ENCODE measurements around the gene ULK4. TPM values are rescaled to one million over a fixed set of nuclear protein-coding genes. Genes with fewer than 3 reads are reported as not detected.

ULK4 gene
- total RNA-seq, 2 donors from 2014 or later, result 4.4 to 8.3 TPM

DNA sequence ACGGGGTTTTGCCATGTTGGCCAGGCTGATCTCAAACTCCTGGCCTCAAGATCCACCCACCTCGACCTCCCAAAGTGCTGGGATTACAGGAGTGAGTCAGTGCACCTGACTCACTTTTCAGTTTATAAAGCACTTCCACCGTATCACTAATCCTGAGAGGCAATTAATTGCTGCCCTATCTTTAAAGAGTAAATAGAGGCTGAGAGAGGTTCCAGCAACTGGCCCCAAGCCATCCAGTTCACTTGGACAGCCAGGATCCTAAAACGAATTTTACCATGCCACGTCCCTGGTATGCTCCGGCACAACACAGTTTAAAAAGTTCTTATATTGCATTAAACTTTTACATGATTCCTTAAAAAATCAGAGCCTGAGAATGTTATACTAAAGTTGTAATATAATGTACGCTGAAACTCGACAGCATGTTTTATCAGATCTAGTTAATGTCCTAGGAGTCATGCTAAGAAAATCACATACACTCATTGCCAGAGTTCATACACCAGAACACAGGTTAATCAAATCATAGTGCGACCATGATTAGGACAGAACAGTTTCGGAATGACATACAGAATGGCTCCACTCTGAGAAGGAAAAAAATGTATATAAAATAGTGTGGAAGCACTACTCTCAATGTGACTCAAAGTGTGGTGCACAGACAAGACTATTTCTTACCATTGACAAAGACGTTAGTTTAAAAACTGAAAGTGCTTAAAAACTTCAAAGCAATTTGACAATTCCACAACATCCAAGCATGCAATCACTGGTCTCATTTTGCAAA lies 125.4 kb downstream of the ULK4 start:
- DNase-seq, result no peak
- H3K27ac ChIP-seq, result no peak overlapping the region
- no peaks in the 10 kb centered on the region for H3K9me3 ChIP-seq
- TF ChIP-seq, protein P1, sequence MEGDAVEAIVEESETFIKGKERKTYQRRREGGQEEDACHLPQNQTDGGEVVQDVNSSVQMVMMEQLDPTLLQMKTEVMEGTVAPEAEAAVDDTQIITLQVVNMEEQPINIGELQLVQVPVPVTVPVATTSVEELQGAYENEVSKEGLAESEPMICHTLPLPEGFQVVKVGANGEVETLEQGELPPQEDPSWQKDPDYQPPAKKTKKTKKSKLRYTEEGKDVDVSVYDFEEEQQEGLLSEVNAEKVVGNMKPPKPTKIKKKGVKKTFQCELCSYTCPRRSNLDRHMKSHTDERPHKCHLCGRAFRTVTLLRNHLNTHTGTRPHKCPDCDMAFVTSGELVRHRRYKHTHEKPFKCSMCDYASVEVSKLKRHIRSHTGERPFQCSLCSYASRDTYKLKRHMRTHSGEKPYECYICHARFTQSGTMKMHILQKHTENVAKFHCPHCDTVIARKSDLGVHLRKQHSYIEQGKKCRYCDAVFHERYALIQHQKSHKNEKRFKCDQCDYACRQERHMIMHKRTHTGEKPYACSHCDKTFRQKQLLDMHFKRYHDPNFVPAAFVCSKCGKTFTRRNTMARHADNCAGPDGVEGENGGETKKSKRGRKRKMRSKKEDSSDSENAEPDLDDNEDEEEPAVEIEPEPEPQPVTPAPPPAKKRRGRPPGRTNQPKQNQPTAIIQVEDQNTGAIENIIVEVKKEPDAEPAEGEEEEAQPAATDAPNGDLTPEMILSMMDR (IDR thresholded peaks at IDR 0.05), result no peak
- intact Hi-C loops (cut with DNase I), result no loop called here
- H3K4me3 ChIP-seq, result no peak overlapping the region
- H3K27me3 ChIP-seq, result no peaks in the 10 kb centered on the region
- H3K9ac ChIP-seq (ENCODE audit: low read depth in 2 of 2, low read length in 2 of 2), result no peak overlapping the region
- no peaks in the 10 kb centered on the region for H3K36me3 ChIP-seq
- no peaks in the 10 kb centered on the region for H3K4me1 ChIP-seq

DNA sequence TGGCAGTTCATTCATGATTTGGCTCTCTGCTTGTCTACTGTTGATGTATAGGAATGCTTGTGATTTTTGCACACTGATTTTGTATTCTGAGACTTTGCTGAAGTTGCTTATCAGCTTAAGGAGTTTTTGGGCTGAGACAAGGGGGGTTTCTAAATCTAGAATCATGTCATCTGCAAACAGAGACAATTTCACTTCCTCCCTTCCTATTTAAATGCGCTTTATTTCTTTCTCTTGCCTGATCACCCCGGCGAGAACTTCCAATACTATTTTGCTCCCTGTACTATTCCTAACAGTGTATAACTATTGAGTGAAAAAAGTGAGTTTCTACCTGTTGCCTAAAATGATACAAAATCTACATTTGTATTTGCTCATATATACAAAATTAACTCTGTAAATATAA lies 128.3 kb downstream of the ULK4 start:
- Histone ChIP-seq H3K9ac (ENCODE audit: low read depth in 2 of 2, low read length in 2 of 2) (no peak overlapping the region), H3K36me3 (no peaks in the 10 kb centered on the region), H3K4me3 (no peak overlapping the region), H3K27ac (no peak overlapping the region), H3K9me3 (no peaks in the 10 kb centered on the region), H3K27me3 (no peaks in the 10 kb centered on the region), H3K4me1 (no peaks in the 10 kb centered on the region)
- no peak for DNase-seq
- intact Hi-C loops (cut with DNase I), result no loop called here
- TF ChIP-seq, protein P1 (IDR thresholded peaks at IDR 0.05), result no peak

DNA sequence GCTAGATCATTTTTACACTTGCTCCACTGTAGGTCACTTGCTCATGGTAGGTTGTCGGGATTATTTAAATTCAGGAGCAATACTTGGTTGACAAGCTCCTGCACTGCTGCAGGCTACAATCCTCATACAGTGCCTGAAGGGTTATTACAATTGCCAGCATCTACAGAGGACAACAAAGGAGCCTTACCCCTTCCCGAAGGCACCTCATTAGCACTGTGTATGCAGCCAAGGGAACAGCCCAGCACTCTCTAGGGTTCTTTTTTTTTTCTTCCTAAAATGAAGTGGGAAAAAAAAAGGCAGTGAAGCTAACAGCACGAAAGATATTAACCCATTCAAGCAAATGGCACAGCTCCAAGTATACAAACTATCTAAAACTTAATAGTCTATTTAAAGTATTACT lies 142.7 kb downstream of the ULK4 start:
- Histone ChIP-seq H3K27ac (no peak overlapping the region), H3K36me3 (no peaks in the 10 kb centered on the region), H3K9ac (ENCODE audit: low read depth in 2 of 2, low read length in 2 of 2) (no peak overlapping the region), H3K27me3 (no peaks in the 10 kb centered on the region), H3K9me3 (no peaks in the 10 kb centered on the region), H3K4me1 (no peaks in the 10 kb centered on the region), H3K4me3 (no peak overlapping the region)
- no peak for DNase-seq
- TF ChIP-seq, protein P1 (IDR thresholded peaks at IDR 0.05), result no peak
- intact Hi-C loops (cut with DNase I), result no loop called here

DNA sequence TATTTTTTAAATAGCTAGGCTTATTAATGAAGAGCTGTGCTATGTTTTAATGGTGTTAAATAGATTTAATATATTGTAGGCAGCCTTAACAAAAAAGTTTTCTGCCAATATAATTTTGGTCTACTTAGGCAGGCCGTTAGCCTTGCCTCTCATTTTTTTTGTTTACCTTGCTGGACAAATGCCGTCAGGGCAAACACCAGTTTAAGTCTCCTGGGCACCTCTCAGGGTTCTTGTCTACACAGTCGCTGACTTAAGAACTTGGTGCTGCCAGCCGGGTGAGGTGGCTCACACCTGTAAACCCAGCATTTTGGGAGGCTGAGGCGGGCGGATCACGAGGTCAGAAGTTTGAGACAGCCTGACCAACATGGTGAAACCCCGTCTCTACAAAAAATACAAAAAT lies 153.3 kb downstream of the ULK4 start:
- Histone ChIP-seq H3K27me3 (no peaks in the 10 kb centered on the region), H3K9ac (ENCODE audit: low read depth in 2 of 2, low read length in 2 of 2) (no peak overlapping the region), H3K4me1 (no peaks in the 10 kb centered on the region), H3K27ac (no peak overlapping the region), H3K4me3 (no peak overlapping the region), H3K9me3 (no peaks in the 10 kb centered on the region), H3K36me3 (no peaks in the 10 kb centered on the region)
- DNase-seq, result no peak
- TF ChIP-seq, protein P1 (IDR thresholded peaks at IDR 0.05), result no peak
- intact Hi-C loops (cut with DNase I), result no loop called here

DNA sequence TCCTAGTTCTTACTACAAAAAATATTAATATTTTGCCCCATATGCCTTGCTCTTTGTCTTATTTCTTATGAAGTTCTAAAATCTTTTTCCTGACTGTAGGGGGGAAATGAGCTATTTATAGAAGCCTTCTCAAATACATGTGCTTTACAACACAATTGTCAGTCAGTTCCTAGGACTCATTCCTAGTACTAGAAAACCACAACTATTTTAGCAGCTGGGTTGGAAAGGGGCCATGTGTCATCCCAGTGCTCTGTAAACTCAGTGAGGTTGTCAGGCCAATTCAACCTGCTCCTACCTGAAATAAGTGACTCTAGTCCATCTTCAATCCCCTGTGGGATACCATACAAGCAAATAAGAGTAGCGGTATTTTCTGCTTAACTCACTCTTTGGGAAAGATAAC lies 153.8 kb downstream of the ULK4 start:
- Histone ChIP-seq H3K9ac (ENCODE audit: low read depth in 2 of 2, low read length in 2 of 2) (no peak overlapping the region), H3K36me3 (no peaks in the 10 kb centered on the region), H3K27me3 (no peaks in the 10 kb centered on the region), H3K27ac (no peak overlapping the region), H3K9me3 (no peaks in the 10 kb centered on the region), H3K4me1 (no peaks in the 10 kb centered on the region), H3K4me3 (no peak overlapping the region)
- intact Hi-C loops (cut with DNase I), result no loop called here
- no peak for DNase-seq
- TF ChIP-seq, protein P1 (IDR thresholded peaks at IDR 0.05), result no peak
